GM19467 (cell line): Measurements from ENCODE around the gene FOS.
"Not testable (repeated sequence)": the region's sequence is repeated elsewhere in the genome, so short reads cannot be mapped to it uniquely, and the experiment has no call there.

Experiments used
- ATAC-seq: cut with Tn5 transposase; IDR thresholded peaks from one replicate; pipeline ENCODE4 v1.9.1; 2021; ENCODE audit warnings: mild to moderate bottlenecking, moderate library complexity; ENCODE audit not compliant: unreplicated experiment

Gene FOS

GRCh38 chr14:75274899-75275569 is 3.6 kb upstream of the FOS start:
- ATAC-seq, result no peak

GRCh38 chr14:75275598-75275997 is 3.0 kb upstream of the FOS start:
- no peak for ATAC-seq

GRCh38 chr14:75277008-75277814 is 1.4 kb upstream of the FOS start:
- ATAC-seq, result no peak

- ATAC-seq, result no peak
Measured at GRCh38 chr14:75277815-75278421, 710 bp upstream of the FOS start.

GRCh38 chr14:75279153-75279762 is 630 bp downstream of the FOS start:
- ATAC-seq, result no peak

- no peak for ATAC-seq
Measured at GRCh38 chr14:75279763-75280290, 1.2 kb downstream of the FOS start.

- no peak for ATAC-seq
Measured at GRCh38 chr14:75280291-75280830, 1.7 kb downstream of the FOS start.

- ATAC-seq, result no peak
Measured at GRCh38 chr14:75280831-75281653, 2.4 kb downstream of the FOS start.

- ATAC-seq, result no peak
Measured at GRCh38 chr14:75281654-75282019, 3.0 kb downstream of the FOS start.

- ATAC-seq, result no peak
Measured at GRCh38 chr14:75282170-75282554, 3.5 kb downstream of the FOS start.

GRCh38 chr14:75282555-75283161 is 4.0 kb downstream of the FOS start:
- not testable (repeated sequence) for ATAC-seq

- no peak for ATAC-seq
Measured at GRCh38 chr14:75283162-75283832, 4.7 kb downstream of the FOS start.

GRCh38 chr14:75283833-75284563 is 5.4 kb downstream of the FOS start:
- ATAC-seq, result no peak

GRCh38 chr14:75285331-75285730 is 6.7 kb downstream of the FOS start:
- no peak for ATAC-seq

- ATAC-seq, result no peak
Measured at GRCh38 chr14:75286313-75286712, 7.7 kb downstream of the FOS start.

- no peak for ATAC-seq
Measured at GRCh38 chr14:75289840-75290388, 11.3 kb downstream of the FOS start.

GRCh38 chr14:75290851-75291250 is 12.2 kb downstream of the FOS start:
- ATAC-seq, result no peak

GRCh38 chr14:75291331-75291730 is 12.7 kb downstream of the FOS start:
- ATAC-seq, result no peak
